Suprapubic skin (tissue), 4 donors: Measurements from ENCODE around the gene OSBPL3. TPM values are rescaled to one million over a fixed set of nuclear protein-coding genes. Genes with fewer than 3 reads are reported as not detected.

Experiments
- DNase-seq, 2 donors: peaks; one replicate each; pipeline ENCODE4 v3.0.0-alpha.2; 2019; ENCODE audit warnings: low spot score in 2 of 2
- H3K27ac ChIP-seq: fragments of 200-600 bp; sonication (generic); one replicate; pipeline ENCODE4 v1.5.1; 2019
- H3K27me3 ChIP-seq: fragments of 200-600 bp; sonication (generic); one replicate; pipeline ENCODE4 v1.5.1; 2019
- H3K36me3 ChIP-seq: fragments of 200-600 bp; sonication (generic); one replicate; pipeline ENCODE4 v1.5.1; 2019
- H3K4me1 ChIP-seq: fragments of 200-600 bp; sonication (generic); one replicate; pipeline ENCODE4 v1.5.1; 2019
- H3K4me3 ChIP-seq: fragments of 200-600 bp; sonication (generic); one replicate; pipeline ENCODE4 v1.5.1; 2019; ENCODE audit warnings: mild to moderate bottlenecking
- H3K9me3 ChIP-seq: fragments of 200-600 bp; sonication (generic); one replicate; pipeline ENCODE4 v1.5.1; 2019
- CTCF ChIP-seq, 2 donors: fragments of 200-600 bp in 1 of 2; fragments of 450-650 bp in 1 of 2; sonication (generic) in 1 of 2; IDR thresholded peaks; one replicate each; pipeline ENCODE4 v1.5.1; 2016 to 2019; ENCODE audit warnings: antibody characterized with exemption in 2 of 2, mild to moderate bottlenecking in 1 of 2, moderate library complexity in 1 of 2
- EP300 ChIP-seq: sonication (generic); formaldehyde crosslinking; IDR thresholded peaks from one replicate; pipeline ENCODE4 v1.6.1; 2017; ENCODE audit warnings: antibody characterized with exemption
- POLR2A ChIP-seq, 2 donors: fragments of 450-650 bp; IDR thresholded peaks; one replicate each; pipeline ENCODE4 v1.6.1; 2017; ENCODE audit warnings: antibody characterized with exemption in 2 of 2, mild to moderate bottlenecking in 2 of 2, moderate library complexity in 2 of 2
- POLR2AphosphoS5 ChIP-seq, 3 donors: sonication (generic); formaldehyde crosslinking; IDR thresholded peaks; one replicate each; pipeline ENCODE4 v1.6.1; 2017; ENCODE audit warnings: antibody characterized with exemption in 3 of 3
- WGBS: methylation state at CpG from one replicate; pipeline ENCODE4 v1.1.5; 2018; 5-methylcytosine and 5-hydroxymethylcytosine counted together
- total RNA-seq, 4 donors: library from RNA; depleted of rRNA; stranded (reverse); fragments of >200 nt; gene quantifications; one replicate each; pipeline ENCODE4 v1.1.0, GENCODE V29; 2016

Gene OSBPL3
- total RNA-seq, 4 donors from 2014 or later: 22.0 to 49.0 (median 27.3) TPM

GRCh38 chr7:24781106-24781505 lies 198.9 kb downstream of the OSBPL3 start:
- H3K4me1 ChIP-seq: peaks cover 4% of the 10 kb centered on the region
- TF ChIP-seq CTCF (IDR thresholded peaks at IDR 0.05): no peak
- no peak overlapping the region for H3K4me3 ChIP-seq
- H3K36me3 ChIP-seq: no peaks in the 10 kb centered on the region
- no peak overlapping the region for H3K27ac ChIP-seq
- 80% methylated on average over 4 of the region's 4 CpGs for WGBS
- H3K27me3 ChIP-seq: no peaks in the 10 kb centered on the region
- H3K9me3 ChIP-seq: no peaks in the 10 kb centered on the region
- no peak for DNase-seq

GRCh38 chr7:24779283-24779655 lies 200.7 kb downstream of the OSBPL3 start:
- Histone ChIP-seq H3K27ac (no peak overlapping the region), H3K9me3 (no peaks in the 10 kb centered on the region), H3K27me3 (no peaks in the 10 kb centered on the region), H3K4me3 (no peak overlapping the region), H3K4me1 (peaks cover 4% of the 10 kb centered on the region), H3K36me3 (no peaks in the 10 kb centered on the region)
- TF ChIP-seq POLR2A (IDR thresholded peaks at IDR 0.05) (no peak), POLR2AphosphoS5 (IDR thresholded peaks at IDR 0.05) (no peak), EP300 (no peak), CTCF (IDR thresholded peaks at IDR 0.05) (no peak)
- 91% methylated on average over 2 of the region's 2 CpGs for WGBS
- DNase-seq: no peak

- peaks cover 4% of the 10 kb centered on the region for H3K4me1 ChIP-seq
- DNase-seq: peak in 1 of 2 donors; percentile 78
- H3K4me3 ChIP-seq: no peak overlapping the region
- H3K27me3 ChIP-seq: no peaks in the 10 kb centered on the region
- H3K27ac ChIP-seq: peak overlapping the region; percentile 24
- no peaks in the 10 kb centered on the region for H3K36me3 ChIP-seq
- TF ChIP-seq CTCF (IDR thresholded peaks at IDR 0.05): no peak
- peak in 1 of 3 donors; percentile 11 for TF ChIP-seq POLR2AphosphoS5 (IDR thresholded peaks at IDR 0.05)
- H3K9me3 ChIP-seq: no peaks in the 10 kb centered on the region
- 74% methylated on average over 9 of the region's 9 CpGs for WGBS
These were observed 201.3 kb downstream of the OSBPL3 start for GRCh38 chr7:24778543-24779282.

GRCh38 chr7:24777806-24778205 lies 202.2 kb downstream of the OSBPL3 start:
- TF ChIP-seq CTCF (IDR thresholded peaks at IDR 0.05) (no peak), POLR2AphosphoS5 (IDR thresholded peaks at IDR 0.05) (no peak), POLR2A (IDR thresholded peaks at IDR 0.05) (no peak), EP300 (no peak)
- 71% methylated on average over 3 of the region's 3 CpGs for WGBS
- H3K4me3 ChIP-seq: no peak overlapping the region
- peak overlapping the region; percentile 24 for H3K27ac ChIP-seq
- H3K36me3 ChIP-seq: no peaks in the 10 kb centered on the region
- no peaks in the 10 kb centered on the region for H3K27me3 ChIP-seq
- H3K9me3 ChIP-seq: no peaks in the 10 kb centered on the region
- no peak for DNase-seq
- peaks cover 4% of the 10 kb centered on the region for H3K4me1 ChIP-seq

- Histone ChIP-seq H3K4me1 (no peaks in the 10 kb centered on the region), H3K4me3 (no peak overlapping the region), H3K27me3 (no peaks in the 10 kb centered on the region), H3K9me3 (no peaks in the 10 kb centered on the region), H3K27ac (no peak overlapping the region), H3K36me3 (no peaks in the 10 kb centered on the region)
- TF ChIP-seq CTCF (IDR thresholded peaks at IDR 0.05) (no peak), POLR2AphosphoS5 (IDR thresholded peaks at IDR 0.05) (no peak), EP300 (no peak)
- DNase-seq: no peak
These were observed 206.3 kb downstream of the OSBPL3 start for GRCh38 chr7:24773646-24774045.
